GM03348 (cell line): ENCODE data around the gene GRN.

Experiments
- DNase-seq: peaks from one replicate; pipeline ENCODE4 v3.0.0; 2012; ENCODE audit warnings: low spot score

The GRN gene

GRCh38 chr17:44344939-44345453 lies at the start of gene GRN:
TSS of gene GRN (plus strand) at chr17:44345302. CDS start at chr17:44349165, 3,863 bp downstream.
- peak; percentile 99 for DNase-seq

GRCh38 chr17:44297975-44298374 lies 47.1 kb upstream of the GRN start:
- DNase-seq, result no peak

GRCh38 chr17:44304651-44305050 lies 40.5 kb upstream of the GRN start:
- DNase-seq, result no peak

- DNase-seq, result peak; percentile 66
These were observed 37.5 kb upstream of the GRN start for GRCh38 chr17:44307387-44308186.

- peak; percentile 98 for DNase-seq
These were observed 36.7 kb upstream of the GRN start, which contains the start of gene RUNDC3A for GRCh38 chr17:44308320-44308818. TSS of gene RUNDC3A (plus strand) at chr17:44308601. CDS start at chr17:44308833, 232 bp downstream.

GRCh38 chr17:44308865-44309264 lies 36.2 kb upstream of the GRN start:
- no peak for DNase-seq

GRCh38 chr17:44309472-44309871 lies 35.6 kb upstream of the GRN start:
- no peak for DNase-seq

GRCh38 chr17:44310188-44310587 lies 34.9 kb upstream of the GRN start:
- no peak for DNase-seq

- DNase-seq, result no peak
These were observed 34.3 kb upstream of the GRN start for GRCh38 chr17:44310609-44311376.

GRCh38 chr17:44311562-44312181 lies 33.4 kb upstream of the GRN start:
- no peak for DNase-seq

- DNase-seq, result no peak
These were observed 32.6 kb upstream of the GRN start for GRCh38 chr17:44312396-44313104.

GRCh38 chr17:44314031-44314430 lies 31.1 kb upstream of the GRN start:
- no peak for DNase-seq

- no peak for DNase-seq
These were observed 30.6 kb upstream of the GRN start for GRCh38 chr17:44314524-44314868.

GRCh38 chr17:44314869-44315661 lies 30.0 kb upstream of the GRN start:
- DNase-seq, result peak; percentile 67

- DNase-seq, result no peak
These were observed 29.1 kb upstream of the GRN start for GRCh38 chr17:44315760-44316731.

- no peak for DNase-seq
These were observed 27.6 kb upstream of the GRN start for GRCh38 chr17:44317545-44317944.

- no peak for DNase-seq
These were observed 26.8 kb upstream of the GRN start for GRCh38 chr17:44318077-44318892.

- DNase-seq, result no peak
These were observed 25.0 kb upstream of the GRN start for GRCh38 chr17:44320066-44320465.
